Superior temporal gyrus (tissue), 1 donor: ENCODE data around the gene MPV17.
A peak's percentile ranks its signal among the peaks of the same experiment; 100 is the strongest.
"Not testable (repeated sequence)": the region's sequence is repeated elsewhere in the genome, so short reads cannot be mapped to it uniquely, and the experiment has no call there.

Experiments
- DNase-seq: peaks from one replicate; pipeline ENCODE4 v3.0.0-alpha.2; 2016; ENCODE audit errors: extremely low spot score

The MPV17 gene

DNA sequence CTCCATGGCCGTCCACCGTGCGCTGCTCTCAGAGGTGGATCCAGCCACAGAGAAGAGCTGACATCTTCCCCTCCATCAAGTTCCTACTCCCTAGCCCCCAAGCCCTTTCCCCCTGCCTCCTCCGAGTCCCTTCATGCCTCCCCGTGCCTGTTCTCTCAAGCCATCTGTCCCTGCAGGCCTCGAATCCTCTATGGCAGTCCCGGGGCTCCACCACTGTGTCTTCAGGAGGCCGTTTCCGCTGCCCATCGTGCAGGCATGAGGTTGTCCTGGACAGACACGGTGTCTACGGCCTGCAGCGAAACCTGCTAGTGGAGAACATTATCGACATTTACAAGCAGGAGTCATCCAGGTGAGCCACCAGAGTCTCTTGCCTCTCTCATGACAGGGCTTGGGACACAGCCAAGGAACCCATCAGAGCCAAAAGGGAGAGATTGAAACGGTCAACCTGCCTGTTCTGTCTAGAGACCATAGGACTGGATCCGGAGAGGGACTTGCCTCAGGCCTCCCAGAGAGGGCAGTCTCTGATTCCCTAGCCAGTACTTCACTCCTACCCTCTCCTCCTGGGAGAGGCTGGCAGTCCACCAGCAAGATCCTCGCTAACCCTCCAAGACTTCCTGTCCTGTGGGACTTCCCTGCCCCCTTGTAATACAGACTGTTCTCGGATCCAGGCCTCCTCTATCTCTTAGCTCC lies 24.4 kb downstream of the MPV17 start:
- DNase-seq: no peak

GRCh38 chr2:27297195-27297594 lies 25.7 kb downstream of the MPV17 start:
- no peak for DNase-seq

DNA sequence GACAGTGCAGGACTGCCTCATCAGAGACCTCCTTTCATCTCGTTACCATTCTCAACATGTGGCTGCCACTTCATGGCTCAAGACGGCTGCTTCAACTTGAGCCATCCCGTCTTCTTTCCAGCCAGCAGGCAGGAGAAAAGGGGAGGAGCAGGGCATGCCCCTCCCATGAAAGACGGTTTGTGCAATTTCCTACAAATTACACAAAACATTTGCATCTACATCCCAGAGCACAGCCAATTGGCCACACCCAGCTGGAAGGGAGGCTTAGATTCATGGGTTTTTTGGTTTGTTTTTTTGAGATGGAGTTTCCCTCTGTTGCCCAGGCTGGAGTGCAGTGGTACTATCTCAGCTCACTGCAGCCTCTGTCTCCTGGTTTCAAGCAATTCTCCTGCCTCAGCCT lies 26.4 kb downstream of the MPV17 start:
- no peak for DNase-seq

- no peak for DNase-seq
These were observed 28.0 kb downstream of the MPV17 start for GRCh38 chr2:27294928-27295327.

DNA sequence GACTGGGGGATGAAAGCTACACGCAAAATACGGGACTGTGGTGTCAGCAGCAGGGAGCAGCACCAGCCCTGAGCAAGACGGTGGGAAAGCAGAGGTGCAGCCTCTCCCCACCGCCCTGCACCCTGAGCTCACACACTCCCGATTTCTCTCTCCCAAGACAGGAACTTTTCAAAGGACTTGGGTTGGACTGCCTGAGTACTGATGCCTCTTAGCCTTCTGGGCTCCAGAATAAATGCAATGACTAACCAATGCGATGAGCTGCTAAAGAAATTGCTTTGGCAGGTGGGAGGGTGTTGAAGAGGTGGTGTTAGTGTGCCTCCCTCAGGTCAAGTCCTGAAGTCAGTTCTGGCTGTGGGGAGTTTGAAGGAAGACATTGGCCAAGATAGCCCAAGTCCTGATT lies 31.0 kb downstream of the MPV17 start:
- no peak for DNase-seq

DNA sequence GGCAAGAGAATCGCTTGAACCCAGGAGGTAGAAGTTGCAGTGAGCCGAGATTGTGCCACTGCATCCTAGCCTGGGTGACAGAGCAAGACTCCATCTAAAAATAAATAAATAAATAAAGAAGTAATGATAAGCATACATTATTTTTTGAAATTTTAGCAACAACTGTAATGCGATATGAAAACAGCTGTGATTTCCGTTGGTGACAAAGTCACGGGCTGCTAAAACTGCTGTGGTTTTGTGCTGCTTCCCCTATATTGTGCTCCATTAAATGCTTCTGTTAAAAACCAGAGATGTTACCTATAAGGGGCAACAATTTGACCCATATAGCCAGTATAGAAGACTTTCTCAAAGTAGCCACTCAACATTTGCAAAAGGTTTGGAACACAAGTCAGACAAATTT lies 32.3 kb downstream of the MPV17 start:
- no peak for DNase-seq

GRCh38 chr2:27288610-27289009 lies 34.3 kb downstream of the MPV17 start:
- no peak for DNase-seq

- no peak for DNase-seq
These were observed 37.4 kb downstream of the MPV17 start for GRCh38 chr2:27285481-27285880.

DNA sequence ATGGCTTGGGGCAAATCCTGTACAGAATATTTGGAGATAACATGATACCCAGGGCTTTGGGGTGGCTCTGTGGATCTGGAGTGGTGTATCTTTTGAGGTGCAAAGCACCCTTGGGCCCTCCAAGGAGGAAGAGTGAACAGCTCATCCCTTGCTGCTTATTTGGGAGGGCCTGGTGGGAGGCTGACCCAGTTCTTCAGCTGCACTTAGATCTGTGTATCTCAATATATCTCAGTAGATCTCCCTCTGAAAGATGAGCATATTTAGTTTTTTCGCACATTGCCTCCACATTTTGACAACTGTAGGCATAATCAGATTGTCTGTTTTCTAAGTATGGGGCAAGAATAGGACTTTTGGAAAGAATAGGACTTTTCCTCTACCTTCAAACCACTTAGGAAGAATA lies 37.9 kb downstream of the MPV17 start:
- DNase-seq: peak; percentile 59

- no peak for DNase-seq
These were observed 40.0 kb downstream of the MPV17 start for GRCh38 chr2:27282892-27283291.

DNA sequence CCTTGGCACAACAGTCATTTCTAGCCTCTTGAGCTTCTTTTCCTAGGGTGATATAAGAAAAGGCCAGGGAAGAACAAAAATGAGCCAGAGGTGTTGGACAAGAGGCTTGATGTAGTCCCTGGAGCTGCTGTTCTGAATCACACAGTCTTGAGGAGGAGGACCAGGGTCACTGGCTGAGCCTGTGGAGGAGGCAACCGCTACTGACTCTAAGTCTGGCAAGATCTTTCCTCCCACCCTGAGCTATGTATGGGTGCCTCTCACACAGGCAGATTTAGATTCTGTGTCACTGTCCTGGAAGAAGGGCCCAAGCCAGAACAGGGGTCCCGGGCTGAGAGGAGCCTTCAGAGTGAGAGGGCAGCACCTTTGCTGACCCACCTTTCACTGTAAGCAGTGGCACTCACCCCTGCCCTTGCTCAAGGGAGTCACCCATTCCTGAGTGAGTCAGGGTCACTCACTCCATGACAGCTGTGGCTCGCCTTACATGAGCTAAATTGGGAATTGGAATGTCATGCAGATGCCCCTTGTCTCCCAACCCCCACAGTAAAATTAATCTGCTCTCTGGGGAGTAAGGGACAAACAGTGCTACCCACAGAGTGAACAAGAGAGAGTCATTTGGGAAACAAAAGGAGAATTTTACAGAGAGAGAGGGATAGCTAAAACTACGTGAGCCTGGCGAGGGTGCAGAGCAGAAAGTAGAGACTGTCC lies 40.9 kb downstream of the MPV17 start, which contains the start of gene TRIM54:
TSS of gene TRIM54 (plus strand) at position 575 of the 705 bp plus-strand sequence. CDS start 303 bp downstream, outside the sequence.
- DNase-seq: no peak

DNA sequence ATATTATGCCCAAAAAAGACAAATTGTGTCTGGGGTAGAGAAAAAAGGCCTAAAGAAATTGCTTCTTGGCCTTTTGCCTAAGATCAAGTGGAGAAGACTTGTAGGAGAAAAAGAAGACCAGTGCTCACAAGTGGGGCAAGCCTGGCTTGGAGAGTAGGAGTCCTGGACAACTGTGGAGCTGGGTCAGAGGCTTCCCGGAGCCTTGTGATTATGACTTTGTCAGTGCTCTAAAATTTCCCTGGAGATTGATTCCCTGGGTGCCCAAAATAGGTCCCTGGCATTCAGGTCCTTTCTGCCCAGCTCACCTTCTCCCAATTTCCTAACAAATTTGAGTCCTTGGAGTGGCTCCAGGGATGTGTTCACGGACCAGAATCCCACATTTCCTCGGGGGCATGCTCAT lies 41.5 kb downstream of the MPV17 start:
- no peak for DNase-seq

- DNase-seq: no peak
These were observed 42.1 kb downstream of the MPV17 start for GRCh38 chr2:27280826-27281225.

DNA sequence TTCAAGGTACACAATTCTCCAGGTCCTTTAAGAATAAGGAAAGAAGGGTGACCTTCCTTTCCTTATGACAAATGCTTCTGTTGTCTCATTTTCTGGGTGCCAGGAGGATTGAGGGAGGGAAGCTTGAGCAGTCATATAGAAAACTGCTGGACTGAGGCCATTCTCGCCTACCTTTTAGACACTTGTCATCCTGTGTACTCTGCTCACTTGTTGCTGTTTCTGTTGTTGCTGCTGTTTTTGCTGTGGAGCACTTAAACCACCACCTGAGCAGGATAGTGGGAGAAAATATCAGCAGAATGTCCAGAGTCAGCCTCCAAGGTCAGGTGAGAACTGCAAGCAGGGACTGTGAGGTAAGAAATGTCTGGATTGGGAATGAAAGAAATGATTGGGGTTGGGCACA lies 44.9 kb downstream of the MPV17 start:
- DNase-seq: no peak

DNA sequence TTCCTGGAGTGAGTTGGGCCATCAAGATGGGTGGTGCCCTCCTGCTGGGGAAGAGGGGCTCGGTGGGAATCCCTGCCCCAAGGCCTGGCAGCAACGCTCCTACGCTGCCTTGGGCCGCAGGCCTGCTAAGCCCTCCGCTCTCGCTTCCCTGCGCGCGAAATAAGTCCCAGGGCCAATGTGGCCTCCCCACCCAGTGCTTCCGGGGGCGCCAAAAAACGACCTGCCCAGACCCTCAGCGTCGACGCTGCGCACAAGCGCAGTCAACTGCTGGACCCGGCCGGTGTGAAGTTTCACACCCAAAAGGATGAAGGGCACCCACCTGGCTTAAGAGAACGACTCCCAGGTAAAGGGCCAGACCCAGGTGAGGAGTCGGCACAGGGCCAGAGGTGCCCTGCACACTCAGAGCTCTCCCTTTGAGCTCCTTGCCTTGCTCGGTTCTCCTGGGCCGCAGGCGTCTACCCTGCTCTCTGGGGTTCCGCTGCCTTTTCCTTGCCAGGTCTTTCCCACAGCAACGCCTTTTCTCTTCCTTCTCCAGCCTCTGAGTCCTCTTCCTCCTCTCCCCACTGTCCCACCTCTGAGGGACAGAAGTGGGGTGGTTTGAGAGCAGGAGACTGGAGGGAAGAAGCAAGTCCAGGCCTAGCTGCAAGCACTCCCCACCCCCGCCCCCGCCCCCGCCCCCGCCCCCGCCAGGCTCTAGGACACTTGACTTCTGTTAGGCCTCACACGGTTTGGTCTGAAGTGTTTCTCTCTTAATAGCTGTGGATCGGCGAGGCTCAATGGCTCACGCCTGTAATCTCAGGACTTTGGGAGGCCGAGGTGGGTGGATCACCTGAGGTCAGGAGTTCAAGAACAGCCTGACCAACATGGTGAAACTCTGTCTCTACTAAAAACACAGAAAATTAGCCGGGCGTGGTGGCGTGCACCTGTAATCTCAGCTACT lies 47.4 kb downstream of the MPV17 start, which contains the start of gene DNAJC5G:
TSS of gene DNAJC5G (plus strand) at position 223 of the 940 bp plus-strand sequence. CDS start 1,296 bp downstream, outside the sequence.
- DNase-seq: no peak

GRCh38 chr2:27272537-27273522 lies 50.1 kb downstream of the MPV17 start:
- DNase-seq: not testable (repeated sequence)

GRCh38 chr2:27271631-27272340 lies 51.1 kb downstream of the MPV17 start:
- no peak for DNase-seq

DNA sequence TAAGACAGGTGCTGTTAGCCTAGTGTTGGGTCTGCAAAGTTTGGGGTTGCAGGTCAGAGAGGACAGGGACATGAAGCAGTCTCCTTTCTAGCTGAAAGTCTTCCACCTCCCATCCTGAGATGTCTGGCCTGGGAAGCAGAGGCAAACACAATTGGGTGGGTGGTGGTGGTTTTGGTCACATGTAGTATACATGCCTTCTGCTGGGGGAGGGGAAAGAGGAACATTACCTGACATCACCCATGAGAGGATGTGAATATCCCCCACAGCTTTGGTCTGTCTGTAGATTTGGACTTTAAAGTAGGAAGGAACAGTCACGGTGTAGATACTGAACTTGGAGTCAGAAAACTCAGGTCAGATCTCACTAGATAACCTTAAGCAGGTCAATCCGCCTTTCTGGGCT lies 52.2 kb downstream of the MPV17 start:
- DNase-seq: no peak

GRCh38 chr2:27270131-27270530 lies 52.8 kb downstream of the MPV17 start:
- DNase-seq: peak; percentile 7

DNA sequence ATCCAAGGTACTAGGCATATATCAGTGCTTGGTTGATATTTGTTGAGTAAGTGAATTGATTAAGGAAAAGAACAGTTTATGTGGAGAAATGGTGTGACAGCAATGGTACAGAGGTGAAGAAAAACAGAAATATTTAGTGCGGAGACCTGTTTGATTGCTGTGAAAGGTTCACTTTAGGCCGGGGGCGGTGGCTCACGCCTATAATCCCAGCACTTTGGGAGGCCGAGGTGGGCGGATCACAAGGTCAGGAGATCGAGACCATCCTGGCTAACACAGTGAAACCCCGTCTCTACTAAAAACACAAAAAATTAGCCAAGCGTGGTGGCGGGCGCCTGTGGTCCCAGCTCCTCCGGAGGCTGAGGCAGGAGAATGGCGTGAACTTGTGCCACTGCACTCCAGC lies 54.6 kb downstream of the MPV17 start:
- DNase-seq: not testable (repeated sequence)
